GM19025 (cell line): ENCODE measurements around the gene CNPY2.

ENCODE experiments used
- ATAC-seq: cut with Tn5 transposase; IDR thresholded peaks from one replicate; pipeline ENCODE4 v1.9.1; 2021; ENCODE audit warnings: mild to moderate bottlenecking, low read depth, moderate library complexity; ENCODE audit not compliant: unreplicated experiment

The CNPY2 gene

DNA sequence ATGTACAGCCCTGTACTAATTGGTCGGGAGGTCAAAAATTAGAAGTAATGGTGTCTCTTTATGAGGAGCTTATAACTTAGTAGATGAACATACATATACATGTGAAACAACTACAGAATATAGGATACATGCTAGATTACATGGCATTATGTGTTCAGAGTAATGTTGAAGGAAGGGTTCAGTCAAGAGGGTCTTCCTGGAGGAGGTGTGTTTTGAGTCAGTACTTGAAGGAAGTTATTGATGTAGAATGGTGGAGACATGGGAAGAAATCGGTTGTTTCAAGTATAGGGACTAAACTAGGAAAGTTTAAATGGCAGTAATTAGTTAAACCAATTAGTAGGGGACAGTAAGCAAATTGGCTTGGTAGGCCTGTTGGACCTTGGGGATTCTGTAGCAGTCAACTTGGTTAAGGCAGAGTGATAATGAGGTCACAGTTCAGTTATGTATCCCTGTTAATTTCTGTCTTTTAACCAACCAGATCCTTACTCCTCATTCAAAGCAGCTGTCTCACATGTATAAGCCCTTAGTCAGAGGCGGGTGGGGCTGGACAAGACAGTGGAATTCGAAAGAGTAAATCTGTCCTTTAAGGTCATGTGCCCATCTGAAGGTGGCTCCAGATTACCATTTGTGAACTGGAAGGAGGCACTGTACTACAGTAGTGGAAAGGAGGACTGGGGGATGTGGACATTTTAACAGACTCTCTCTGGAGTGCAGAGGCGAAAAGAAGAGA is 54.1 kb downstream of the CNPY2 start:
- no peak for ATAC-seq

DNA sequence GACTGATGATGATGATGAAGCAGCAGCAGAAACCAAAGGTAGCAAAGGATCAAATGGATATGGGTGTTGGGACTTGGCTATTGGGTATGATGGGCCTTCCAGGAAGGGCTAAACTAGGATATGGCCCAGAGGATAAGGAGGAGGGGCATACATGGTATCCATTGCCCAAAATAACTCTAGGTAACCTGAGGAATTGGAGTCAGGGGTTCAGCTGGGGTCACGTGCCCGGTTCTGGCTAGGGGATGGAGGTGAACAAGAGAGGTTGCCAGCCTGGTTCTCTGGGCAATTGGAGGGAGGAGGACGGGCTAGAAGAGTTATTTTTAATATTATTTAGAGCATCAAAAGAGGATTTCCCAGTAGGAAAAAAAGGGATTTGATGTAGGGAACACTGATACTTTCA is 54.9 kb downstream of the CNPY2 start:
- no peak for ATAC-seq

DNA sequence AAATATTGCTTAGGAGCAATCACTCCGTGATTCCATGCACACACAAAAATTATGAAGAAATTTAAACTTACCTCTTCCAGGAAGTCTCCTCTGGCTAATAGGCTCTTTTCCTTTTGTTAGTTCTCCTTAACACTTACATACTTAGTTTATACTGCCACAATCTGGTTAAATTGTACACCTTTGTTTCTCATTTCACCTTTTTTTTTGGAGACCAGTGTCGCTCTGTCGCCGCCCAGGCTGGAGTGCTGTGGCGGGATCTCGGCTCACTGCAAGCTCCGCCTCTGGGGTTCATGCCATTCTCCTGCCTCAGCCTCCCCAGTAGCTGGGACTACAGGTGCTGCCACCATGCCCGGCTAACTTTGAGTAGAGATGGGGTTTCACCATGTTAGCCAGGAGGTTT is 55.4 kb downstream of the CNPY2 start:
- ATAC-seq, result no peak
